ENCODE results near the gene SLC25A23.
A peak's percentile ranks its signal among the peaks of the same experiment; 100 is the strongest.

Gene SLC25A23

DNA sequence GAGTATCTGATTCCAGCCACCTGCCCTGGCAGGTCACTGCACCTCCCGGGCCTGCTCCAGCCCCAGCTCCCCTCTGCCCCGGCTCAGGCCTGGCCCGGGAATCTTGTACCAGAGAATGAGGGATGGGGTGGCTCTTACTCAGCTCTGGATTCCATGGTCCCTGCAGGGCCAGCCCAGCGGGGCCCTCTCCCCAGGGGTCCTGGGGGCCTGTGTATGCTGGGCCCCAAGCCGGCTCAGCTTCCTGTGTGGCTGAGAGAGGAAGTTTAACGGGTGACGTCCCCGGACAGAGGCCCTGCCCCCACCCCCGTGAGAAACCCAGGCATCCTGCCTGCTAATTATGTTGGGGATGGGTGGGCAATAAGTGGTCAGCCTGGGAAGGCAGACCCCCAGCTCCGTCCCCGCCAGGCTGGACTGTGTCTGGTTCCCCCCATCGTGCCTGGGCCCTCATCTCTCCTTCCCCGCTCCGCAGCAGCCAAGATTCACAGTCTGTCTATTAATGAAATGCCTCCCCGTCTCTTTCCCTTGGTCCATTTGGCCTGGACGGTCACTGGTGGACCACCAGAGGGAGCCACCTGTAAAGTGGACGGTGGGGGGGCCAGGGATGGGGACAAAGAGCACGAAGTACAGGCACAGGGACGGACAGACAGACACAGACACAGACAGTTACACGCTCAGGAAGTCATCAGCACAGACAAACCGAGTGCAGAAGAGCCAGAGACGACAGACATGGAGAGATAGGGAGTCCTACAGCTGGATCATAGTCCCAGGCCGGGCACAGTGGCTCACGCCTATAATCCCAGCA lies 22.1 kb upstream of the SLC25A23 start, which contains the start of gene DENND1C:
DENND1C (minus strand) TSS at position 247 of the 802 bp plus-strand sequence; CDS start at position 155, 92 bp downstream.
- peak in 1 of 2 donors; percentile 38 for DNase-seq

DNA sequence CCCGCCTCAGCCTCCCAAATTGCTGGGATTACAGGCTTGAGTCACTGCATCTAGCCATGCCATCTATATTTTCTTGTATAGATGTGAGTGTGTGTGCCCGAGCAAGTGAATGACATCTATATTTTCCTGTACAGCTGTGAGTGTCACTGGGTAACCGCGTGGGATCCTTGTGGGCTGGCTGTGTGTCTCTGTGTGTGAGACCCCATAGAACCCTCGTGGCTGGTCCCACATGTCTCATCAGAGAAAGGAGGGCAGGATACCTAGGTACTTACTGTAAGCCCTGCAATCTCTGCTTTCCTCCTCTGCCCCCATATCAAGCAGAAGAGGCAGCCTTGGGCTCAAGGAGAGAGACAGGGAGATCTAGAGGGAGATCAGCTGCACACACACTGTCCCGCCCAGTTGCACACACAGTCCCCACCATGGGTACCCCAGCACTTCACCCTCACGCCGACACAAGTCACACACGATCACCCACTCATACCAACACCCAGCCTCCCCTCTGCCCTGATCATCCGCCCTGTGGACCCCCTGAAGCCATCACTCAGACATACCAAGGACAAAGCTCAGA lies 21.3 kb upstream of the SLC25A23 start:
- DNase-seq: no peak

DNA sequence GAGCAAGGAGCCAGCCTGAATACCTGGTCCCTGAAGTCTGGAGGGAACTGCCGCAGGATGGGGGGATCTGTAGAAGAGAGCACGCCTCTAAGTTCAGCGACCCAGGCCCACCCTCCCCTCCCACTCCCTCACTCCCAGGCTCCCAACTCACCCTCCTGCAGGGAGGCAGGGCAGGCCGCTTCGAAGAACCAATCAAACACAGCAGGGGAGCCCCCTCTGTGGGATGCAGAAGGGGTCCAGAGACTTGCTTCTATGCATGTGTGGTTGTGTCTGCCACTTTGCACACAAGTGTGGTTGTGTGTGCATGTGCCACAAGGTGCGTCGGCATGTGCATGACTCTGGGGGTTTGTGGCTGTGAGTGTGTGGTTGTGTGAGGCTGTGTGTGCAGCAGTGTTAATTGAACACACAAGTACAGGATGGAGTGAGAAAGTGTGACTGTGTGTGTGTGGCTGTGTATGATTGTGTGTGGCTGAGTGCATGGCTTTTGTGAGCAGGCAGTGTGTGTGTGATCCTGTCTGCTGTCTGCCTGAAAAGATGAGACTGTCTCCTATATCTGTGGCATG lies 20.3 kb upstream of the SLC25A23 start:
- no peak for DNase-seq

DNA sequence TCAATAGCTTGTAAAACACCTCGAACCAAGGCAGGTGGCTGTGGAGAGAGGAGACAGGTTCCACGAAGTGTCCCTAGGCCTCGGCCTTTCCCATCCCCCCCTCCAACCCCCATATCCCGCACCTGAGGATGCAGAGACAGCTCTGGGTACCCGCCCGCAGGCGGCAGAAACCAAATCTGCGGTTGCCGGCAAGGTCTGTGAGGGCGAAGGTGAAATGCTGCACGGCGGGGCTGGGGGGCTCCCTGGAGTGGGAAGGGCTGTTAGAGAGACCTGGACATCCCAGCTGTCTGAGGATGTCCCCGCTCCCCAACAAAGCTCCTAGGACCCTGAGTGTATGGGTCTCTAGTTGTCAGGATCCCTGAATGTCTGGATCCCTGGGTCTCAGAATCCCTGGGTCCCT lies 19.2 kb upstream of the SLC25A23 start:
- DNase-seq: no peak

DNA sequence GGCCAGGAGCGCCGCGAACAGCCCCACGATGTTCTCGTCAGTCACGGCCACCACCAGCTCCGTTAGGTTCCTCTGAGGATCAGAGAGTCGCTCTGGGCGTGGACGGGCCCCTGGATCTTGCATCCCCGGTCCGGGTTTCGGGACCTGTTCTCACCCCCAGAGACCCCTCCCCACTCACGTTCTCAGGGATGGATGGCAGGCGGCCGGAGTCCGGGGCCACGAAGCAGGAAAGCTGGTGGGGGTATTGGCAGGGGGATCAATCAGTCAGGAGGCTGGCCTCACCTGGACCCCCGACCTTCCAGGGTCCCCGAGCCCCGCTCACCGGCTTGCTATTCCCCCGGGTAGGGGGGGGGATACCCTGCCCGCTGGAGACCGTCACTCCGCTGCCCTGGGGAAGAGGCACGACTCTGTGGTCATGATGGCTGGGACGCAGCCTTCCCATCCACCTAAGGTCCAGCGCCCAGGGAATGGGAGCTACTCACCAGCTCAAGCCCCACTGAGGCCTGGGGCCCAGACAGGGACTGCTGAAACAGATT lies 17.4 kb upstream of the SLC25A23 start:
- DNase-seq: no peak

- DNase-seq: peak in 1 of 2 donors; percentile 52
Measured at GRCh38 chr19:6476155-6476895, 16.7 kb upstream of the SLC25A23 start.

DNA sequence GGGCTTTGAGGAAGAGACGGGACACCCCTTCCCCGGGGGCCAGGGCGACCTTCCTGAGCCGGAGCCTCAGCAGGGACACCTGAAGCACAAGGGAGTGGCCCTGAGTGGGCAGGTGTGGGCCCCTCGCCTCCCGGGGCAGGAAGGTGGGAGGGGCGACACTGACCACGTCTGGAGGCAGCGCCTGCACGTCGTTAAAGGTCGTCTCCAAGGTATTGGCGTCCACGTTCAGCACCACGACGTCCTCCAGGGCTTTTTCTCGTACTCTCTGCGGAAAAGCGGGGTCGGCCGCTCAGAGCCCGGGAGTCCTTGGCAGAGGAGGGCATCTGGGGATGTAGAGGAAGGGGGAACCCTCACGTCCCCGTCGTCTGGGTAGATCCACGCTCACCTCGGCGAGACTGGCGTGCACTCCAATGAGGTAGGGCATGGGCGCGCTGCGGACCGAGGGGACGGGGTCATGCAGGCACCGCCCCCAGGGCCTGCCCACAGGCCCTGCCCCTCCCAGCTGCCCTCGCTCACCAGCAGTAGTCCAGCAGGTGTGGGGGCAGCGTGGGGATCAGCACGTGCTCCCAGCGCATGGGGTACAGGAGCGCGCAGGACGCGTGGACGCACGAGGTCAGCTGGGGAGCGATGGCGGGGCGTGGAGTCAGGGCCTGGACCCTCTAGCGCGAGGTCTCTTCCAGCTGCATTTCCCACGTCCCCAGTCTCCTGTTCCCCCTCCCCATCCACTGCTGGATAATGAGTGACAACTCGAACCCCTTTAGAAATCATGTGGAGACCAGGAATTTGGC lies 15.9 kb upstream of the SLC25A23 start:
- DNase-seq: no peak

GRCh38 chr19:6473647-6474046 lies 14.1 kb upstream of the SLC25A23 start:
- DNase-seq: no peak

GRCh38 chr19:6472713-6473112 lies 13.1 kb upstream of the SLC25A23 start:
- no peak for DNase-seq

DNA sequence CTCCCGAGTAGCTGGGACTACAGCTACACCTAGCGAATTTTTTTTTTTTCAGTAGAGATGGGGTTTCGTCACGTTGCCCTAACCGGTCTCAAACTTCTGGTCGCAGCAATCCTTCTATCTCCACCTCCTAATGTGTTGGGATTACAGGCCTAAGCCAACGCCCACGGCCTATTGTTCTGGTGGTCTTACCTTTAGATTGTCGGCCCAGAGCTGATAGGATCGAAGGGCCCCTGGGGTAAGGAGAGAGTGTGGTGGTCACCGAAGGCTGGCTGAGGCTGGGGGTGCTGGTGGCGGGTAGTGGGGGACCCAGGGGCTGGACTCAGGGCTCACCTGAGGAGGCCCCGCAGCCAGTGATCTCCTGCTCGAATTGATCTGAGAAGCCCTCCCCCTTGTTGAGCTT lies 11.5 kb upstream of the SLC25A23 start:
- DNase-seq: no peak

- DNase-seq: no peak
Measured at GRCh38 chr19:6470173-6470572, 10.6 kb upstream of the SLC25A23 start.

- DNase-seq: no peak
Measured at GRCh38 chr19:6467384-6467783, 7.8 kb upstream of the SLC25A23 start.

DNA sequence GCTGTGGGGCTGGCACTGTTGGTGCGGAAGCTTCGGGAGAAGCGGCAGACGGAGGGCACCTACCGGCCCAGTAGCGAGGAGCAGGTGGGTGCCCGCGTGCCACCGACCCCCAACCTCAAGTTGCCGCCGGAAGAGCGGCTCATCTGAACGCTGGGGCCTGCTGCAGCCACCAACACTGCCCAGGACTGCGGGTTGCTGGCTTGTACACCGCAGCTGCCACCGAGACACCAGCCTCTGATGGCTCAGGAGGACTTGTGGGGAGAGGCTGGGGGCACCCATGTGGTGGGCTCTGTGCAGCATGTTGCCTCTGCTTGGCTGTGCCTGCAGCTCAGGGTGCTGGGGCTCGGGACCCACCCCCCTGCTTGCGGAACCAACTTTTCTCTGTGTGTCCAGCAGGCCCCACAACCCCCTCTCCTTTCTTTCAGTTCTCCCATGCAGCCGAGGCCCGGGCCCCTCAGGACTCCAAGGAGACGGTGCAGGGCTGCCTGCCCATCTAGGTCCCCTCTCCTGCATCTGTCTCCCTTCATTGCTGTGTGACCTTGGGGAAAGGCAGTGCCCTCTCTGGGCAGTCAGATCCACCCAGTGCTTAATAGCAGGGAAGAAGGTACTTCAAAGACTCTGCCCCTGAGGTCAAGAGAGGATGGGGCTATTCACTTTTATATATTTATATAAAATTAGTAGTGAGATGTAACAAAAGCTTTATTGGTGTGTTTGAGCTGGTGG lies 7.1 kb upstream of the SLC25A23 start:
- DNase-seq: no peak

- DNase-seq: no peak
Measured at GRCh38 chr19:6465663-6466062, 6.1 kb upstream of the SLC25A23 start.

GRCh38 chr19:6465006-6465405 lies 5.4 kb upstream of the SLC25A23 start:
- no peak for DNase-seq

DNA sequence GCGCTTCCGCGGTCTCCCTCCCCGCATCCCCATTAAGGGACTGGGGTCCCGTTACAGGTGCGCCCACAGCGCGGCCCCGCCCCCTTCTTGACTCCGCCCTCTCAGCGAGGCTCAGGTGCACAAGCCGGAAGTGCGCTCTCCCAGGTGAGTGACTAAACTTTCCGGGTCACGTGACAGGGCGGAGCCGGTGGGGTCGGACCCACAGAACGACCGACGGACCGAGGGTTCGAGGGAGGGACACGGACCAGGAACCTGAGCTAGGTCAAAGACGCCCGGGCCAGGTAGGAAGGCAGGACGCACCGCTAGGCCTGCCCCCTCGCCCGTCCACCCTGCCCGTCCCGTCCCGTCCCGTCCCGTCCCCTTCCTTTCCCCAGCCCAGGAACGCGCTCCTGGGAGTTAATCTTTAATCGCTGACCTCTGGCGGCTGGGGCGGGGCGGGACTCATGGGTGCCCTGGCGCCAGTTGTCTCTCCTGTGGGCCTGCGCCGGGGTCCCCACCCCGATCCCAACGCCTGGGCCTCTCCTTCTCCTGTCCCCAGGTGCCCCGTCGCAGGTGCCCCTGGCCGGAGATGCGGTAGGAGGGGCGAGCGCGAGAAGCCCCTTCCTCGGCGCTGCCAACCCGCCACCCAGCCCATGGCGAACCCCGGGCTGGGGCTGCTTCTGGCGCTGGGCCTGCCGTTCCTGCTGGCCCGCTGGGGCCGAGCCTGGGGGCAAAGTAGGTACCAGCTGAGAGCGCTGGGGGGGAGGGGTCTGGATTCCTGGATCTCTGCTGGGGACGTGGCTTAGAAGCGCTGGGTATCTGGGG lies 4.7 kb upstream of the SLC25A23 start, which contains the start of gene CRB3:
CRB3 (plus strand) TSS at position 202 of the 804 bp plus-strand sequence; CDS start at position 633, 431 bp downstream.
- DNase-seq: no peak

- DNase-seq: peak; percentile 97 to 99
Measured at GRCh38 chr19:6460099-6460884, 700 bp upstream of the SLC25A23 start.

DNA sequence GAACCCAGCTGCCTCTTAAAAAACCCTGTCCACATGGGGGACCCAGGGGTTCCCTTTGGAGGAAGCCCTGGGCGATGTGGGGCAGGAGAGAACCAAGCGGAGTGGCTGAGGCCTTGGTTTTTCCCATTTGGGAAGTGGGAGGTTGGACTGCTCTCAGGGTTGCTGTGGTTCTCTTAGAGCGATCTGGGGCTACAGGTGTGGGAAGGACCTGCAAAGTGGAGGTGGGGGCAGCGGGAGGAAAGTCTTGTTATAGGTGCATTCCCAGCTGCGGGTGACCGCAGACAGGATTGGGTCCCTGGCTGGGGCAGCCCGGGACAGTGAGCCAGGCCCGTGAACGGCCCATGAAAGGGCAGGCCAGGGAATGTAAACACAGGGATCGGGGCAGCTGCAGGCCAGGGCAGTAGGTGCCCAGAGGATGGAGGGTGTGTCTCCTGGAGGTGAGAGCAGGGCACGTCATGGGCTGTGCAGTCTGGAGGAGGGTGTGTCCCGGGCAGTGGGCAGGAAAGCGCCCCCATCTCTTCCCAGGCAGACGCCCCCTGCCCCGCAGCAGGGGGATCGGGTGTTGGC lies 814 bp downstream of the SLC25A23 start:
- no peak for DNase-seq

GRCh38 chr19:6457958-6458694 lies 1.5 kb downstream of the SLC25A23 start:
- no peak for DNase-seq

Data from hippocampal formation (tissue), 2 donors.